HepG2 (cell line): ENCODE results near the gene COPA. TPM values are rescaled to one million over a fixed set of nuclear protein-coding genes. Genes with fewer than 3 reads are reported as not detected.

Source experiments
- BRD4 ChIP-seq: sonication (generic); formaldehyde crosslinking; IDR thresholded peaks from 2 replicates; pipeline ENCODE4 v1.4.0; 2020; ENCODE audit warnings: missing genetic modification reagents
- CBX5 ChIP-seq: sonication (generic); formaldehyde crosslinking; IDR thresholded peaks from 2 replicates; pipeline ENCODE4 v1.4.0; 2020; ENCODE audit warnings: missing genetic modification reagents, borderline replicate concordance
- DR1 ChIP-seq: sonication (generic); formaldehyde crosslinking; IDR thresholded peaks from 2 replicates; pipeline ENCODE4 v1.8.0; 2021; ENCODE audit warnings: mild to moderate bottlenecking, missing genetic modification reagents, inconsistent platforms
- GATAD1 ChIP-seq: IDR thresholded peaks from 2 replicates; pipeline ENCODE4 v1.6.1; 2016; ENCODE audit warnings: missing genetic modification reagents, missing compliant biosample characterization
- HMG20B ChIP-seq: conservative IDR thresholded peaks from 2 replicates; pipeline ENCODE4 v1.6.1; 2016; ENCODE audit warnings: missing genetic modification reagents, missing compliant biosample characterization
- ISX ChIP-seq: sonication (generic); formaldehyde crosslinking; conservative IDR thresholded peaks from 2 replicates; pipeline ENCODE4 v1.5.0; 2020; ENCODE audit warnings: missing genetic modification reagents
- MBD4 ChIP-seq: IDR thresholded peaks from 2 replicates; pipeline ENCODE4 v1.6.1; 2012; ENCODE audit warnings: low read length, inconsistent platforms, borderline replicate concordance
- MXD4 ChIP-seq: IDR thresholded peaks from 2 replicates; pipeline ENCODE4 v1.6.1; 2016; ENCODE audit warnings: mild to moderate bottlenecking, missing biosample characterization, missing genetic modification reagents
- NCOR1 ChIP-seq: fragments of 200-600 bp; sonication (generic); IDR thresholded peaks from 2 replicates; pipeline ENCODE4 v1.7.0; 2017; ENCODE audit warnings: antibody characterized with exemption, low read length, borderline replicate concordance
- ZMYM2 ChIP-seq: sonication (generic); formaldehyde crosslinking; IDR thresholded peaks from 2 replicates; pipeline ENCODE4 v1.8.0; 2022; ENCODE audit warnings: mild to moderate bottlenecking, missing genetic modification reagents
- ZNF280B ChIP-seq: sonication (generic); formaldehyde crosslinking; IDR thresholded peaks from 2 replicates; pipeline ENCODE4 v1.5.0; 2020; ENCODE audit warnings: missing genetic modification reagents, mild to moderate bottlenecking, borderline replicate concordance
- ZNF576 ChIP-seq: sonication (generic); formaldehyde crosslinking; IDR thresholded peaks from 2 replicates; pipeline ENCODE4 v1.4.0; 2020; ENCODE audit warnings: mild to moderate bottlenecking, missing genetic modification reagents
- ZUFSP ChIP-seq: sonication (generic); formaldehyde crosslinking; IDR thresholded peaks from 2 replicates; pipeline ENCODE4 v1.9.0; 2021; ENCODE audit warnings: missing genetic modification reagents, mild to moderate bottlenecking, borderline replicate concordance
- polyA plus RNA-seq, 8 experiments: library from polyadenylated mRNA; depleted of rRNA in 3 of 8; stranded (reverse) in 7 of 8; unstranded in 1 of 8; fragments of >200 nt; fragmentation: Illumina TruSeq in 4 of 8; extraction: Trizol in 4 of 8; gene quantifications; 2 replicates each; pipeline versions ENCODE4 v1.2.1 to v1.2.3, GENCODE V29; 2011 to 2016; ENCODE audit warnings: low read depth in 4 of 8, missing spikeins in 1 of 8, mixed read lengths in 1 of 8; ENCODE audit not compliant: insufficient read depth in 1 of 8
- total RNA-seq, 5 experiments: library from RNA; depleted of rRNA; stranded (reverse); fragments of >200 nt; fragmentation: Illumina TruSeq; extraction: Trizol; gene quantifications; 2 replicates each; pipeline ENCODE4 v1.2.3, GENCODE V29; 2016; ENCODE audit warnings: low read depth in 1 of 5

The COPA gene
- total and polyA plus RNA-seq, 2 of the 13 experiments (the other 11 are each of a cell fraction or from before 2014, with no cell fraction given) = 160 to 197 TPM

GRCh38 chr1:160362168-160362957, 19.3 kb upstream of the COPA start (continued):
- TF ChIP-seq BRD4 (CRISPR knock-in tag) (no peak), MXD4 (CRISPR knock-in tag) (no peak), HMG20B (no peak), NCOR1 (no peak), ISX (CRISPR knock-in tag) (no peak), ZNF576 (CRISPR knock-in tag) (no peak), CBX5 (CRISPR knock-in tag) (no peak), MBD4 (no peak), ZUFSP (CRISPR knock-in tag) (no peak), GATAD1 (CRISPR knock-in tag) (no peak), DR1 (CRISPR knock-in tag) (no peak), ZMYM2 (no peak), ZNF280B (CRISPR knock-in tag) (no peak)
- TF ChIP-seq, all 625 proteins: peak for 3
